GM12878 (cell line): Measurements from ENCODE around the gene PHLPP1. TPM values are rescaled to one million over a fixed set of nuclear protein-coding genes. Genes with fewer than 3 reads are reported as not detected.

Experiments used
- ATAC-seq: fragments of 200-7000 bp; cut with Tn5 transposase; 3 replicates; pipeline ENCODE4 v1.9.1; 2020; ENCODE audit warnings: mild to moderate bottlenecking, moderate library complexity
- BruUV-seq: library from RNA; stranded (reverse); fragments of 400-500 nt; replicated peaks from 2 replicates; lab custom pipeline; 2021; lab: Mats Ljungman, UMichigan
- CTCF ChIA-PET: fragments of 300-600 bp; sonication (Branson Sonifier 250); formaldehyde crosslinking; extraction: SDS; loops from one replicate; lab custom pipeline; 2021; ENCODE audit warnings: inconsistent platforms; lab: Yijun Ruan, JAX
- POLR2A ChIA-PET: fragments of 350-600 bp; formaldehyde crosslinking; extraction: SDS; loops from one replicate; lab custom pipeline; 2021; ENCODE audit warnings: inconsistent platforms; lab: Charles Lee
- RAD21 ChIA-PET: fragments of 300-600 bp; sonication (Branson Sonifier 250); formaldehyde crosslinking; loops from one replicate; lab custom pipeline; 2023; ENCODE audit warnings: antibody characterized with exemption; ENCODE audit not compliant: unreplicated experiment; lab: Charles Lee
- SMC1A ChIA-PET: fragments of 300-600 bp; sonication (Branson Sonifier 250); formaldehyde crosslinking; loops from one replicate; lab custom pipeline; 2023; ENCODE audit not compliant: unreplicated experiment, uncharacterized antibody; lab: Charles Lee
- DNase-seq: peaks from one replicate; pipeline ENCODE4 v3.0.0-alpha.2; 2011; ENCODE audit warnings: low read depth, low spot score
- FAIRE-seq: peaks from 3 replicates; lab custom pipeline; 2011; peaks lifted over from hg19 to GRCh38; lab: Jason Lieb, UNC
- H2AFZ ChIP-seq: 2 replicates; pipeline ENCODE4 v1.6.0; 2011; ENCODE audit warnings: low read depth, low read length, control low read depth; ENCODE audit not compliant: control insufficient read depth
- H3K27ac ChIP-seq: 2 replicates; pipeline ENCODE4 v1.5.1; 2011; ENCODE audit warnings: control low read depth; ENCODE audit not compliant: control insufficient read depth, insufficient read depth
- H3K27me3 ChIP-seq, 2 experiments: replicated peaks in 1 of 2; 2 replicates each; pipeline versions ENCODE4 v1.6.0 to v1.6.1; 2011; ENCODE audit warnings: low read length in 1 of 2; ENCODE audit not compliant: control insufficient read depth in 2 of 2, insufficient read depth in 2 of 2
- H3K36me3 ChIP-seq, 2 experiments: 2 replicates each; pipeline ENCODE4 v1.5.1; 2011; ENCODE audit warnings: low read length in 1 of 2; ENCODE audit not compliant: control insufficient read depth in 2 of 2, insufficient read depth in 2 of 2
- H3K4me1 ChIP-seq: 2 replicates; pipeline ENCODE4 v1.6.1; 2011; ENCODE audit warnings: mild to moderate bottlenecking, low read length, moderate library complexity, mixed read lengths; ENCODE audit not compliant: control insufficient read depth, insufficient read depth
- H3K4me2 ChIP-seq: 2 replicates; pipeline ENCODE4 v1.6.0; 2011; ENCODE audit warnings: control low read depth; ENCODE audit not compliant: control insufficient read depth, insufficient read depth
- H3K4me3 ChIP-seq: fragments of 200-600 bp; sonication (generic); 2 replicates; pipeline ENCODE4 v1.5.1; 2016
- H3K79me2 ChIP-seq: 2 replicates; pipeline ENCODE4 v1.6.0; 2011; ENCODE audit warnings: low read length; ENCODE audit not compliant: control insufficient read depth, insufficient read depth
- H3K9ac ChIP-seq: 2 replicates; pipeline ENCODE4 v1.8.0; 2011; ENCODE audit warnings: low read length, control low read depth, mixed read lengths; ENCODE audit not compliant: control insufficient read depth, insufficient read depth
- H3K9me3 ChIP-seq: replicated peaks from 3 replicates; pipeline ENCODE4 v1.5.1; 2011; ENCODE audit warnings: mild to moderate bottlenecking, low read length; ENCODE audit not compliant: control insufficient read depth, insufficient read depth
- H4K20me1 ChIP-seq: 2 replicates; pipeline ENCODE4 v1.6.0; 2011; ENCODE audit not compliant: control insufficient read depth, insufficient read depth
- CBX3 ChIP-seq: fragments of 200-600 bp; sonication (generic); IDR thresholded peaks from 2 replicates; pipeline ENCODE4 v1.6.1; 2016; ENCODE audit warnings: low read depth, borderline replicate concordance
- CHD2 ChIP-seq: IDR thresholded peaks from 2 replicates; pipeline ENCODE4 v1.6.1; 2011; ENCODE audit warnings: low read depth, low read length, improper control_type of control experiment, borderline replicate concordance
- ESRRA ChIP-seq: IDR thresholded peaks from 2 replicates; pipeline ENCODE4 v1.6.1; 2012; ENCODE audit warnings: mild to moderate bottlenecking, low read length, improper control_type of control experiment
- HDAC6 ChIP-seq: fragments of 200-600 bp; sonication (generic); IDR thresholded peaks from one replicate; pipeline ENCODE4 v1.8.0; 2017; ENCODE audit warnings: antibody characterized with exemption; ENCODE audit not compliant: unreplicated experiment
- KDM1A ChIP-seq: fragments of 200-600 bp; sonication (generic); IDR thresholded peaks from 2 replicates; pipeline ENCODE4 v1.6.1; 2016; ENCODE audit warnings: borderline replicate concordance
- PAX8 ChIP-seq: fragments of 450-650 bp; IDR thresholded peaks from 2 replicates; pipeline ENCODE4 v1.6.1; 2017; ENCODE audit warnings: mild to moderate bottlenecking, moderate library complexity
- RAD51 ChIP-seq: fragments of 450-650 bp; IDR thresholded peaks from 2 replicates; pipeline ENCODE4 v1.6.1; 2016; ENCODE audit warnings: moderate library complexity, mild to moderate bottlenecking, inconsistent platforms
- RUNX3 ChIP-seq: IDR thresholded peaks from 2 replicates; pipeline ENCODE4 v1.6.1; 2012; ENCODE audit warnings: low read length, inconsistent platforms
- SREBF1 ChIP-seq: IDR thresholded peaks from 2 replicates; pipeline ENCODE4 v1.6.1; 2012; ENCODE audit warnings: mild to moderate bottlenecking, low read length
- TAF1 ChIP-seq: IDR thresholded peaks from 2 replicates; pipeline ENCODE4 v1.6.1; 2011; ENCODE audit warnings: mild to moderate bottlenecking, low read depth, low read length, borderline replicate concordance
- TCF7 ChIP-seq: IDR thresholded peaks from 2 replicates; pipeline ENCODE4 v1.6.1; 2014; ENCODE audit warnings: antibody characterized with exemption, borderline replicate concordance
- USF2 ChIP-seq: IDR thresholded peaks from 2 replicates; pipeline ENCODE4 v1.6.1; 2011; ENCODE audit warnings: low read depth, low read length, improper control_type of control experiment, borderline replicate concordance
- ZNF622 ChIP-seq: fragments of 450-650 bp; IDR thresholded peaks from 2 replicates; pipeline ENCODE4 v1.6.1; 2017; ENCODE audit warnings: mild to moderate bottlenecking, inconsistent platforms
- WGBS: methylation state at CpG from one replicate; pipeline ENCODE4 v1.1.6; 2016; ENCODE audit warnings: low lambda C conversion rate; ENCODE audit not compliant: insufficient replicate concordance, insufficient coverage; ENCODE audit errors: missing lambda C conversion rate; 5-methylcytosine and 5-hydroxymethylcytosine counted together
- in situ Hi-C: fragments of 300-500 bp; cut with MboI; formaldehyde crosslinking; loops from 9 replicates; pipeline ENCODE4 v1.14.3; 2018; ENCODE audit warnings: mixed read lengths
- intact Hi-C: fragments of 100-400 bp; cut with micrococcal nuclease; formaldehyde crosslinking; loops from one replicate; pipeline ENCODE4 v1.14.2; 2022; ENCODE audit not compliant: unreplicated experiment
- polyA plus RNA-seq, 11 experiments: library from polyadenylated mRNA; depleted of rRNA in 4 of 11; unstranded in 6 of 11; stranded (reverse) in 5 of 11; fragments of >200 nt; fragmentation: Nextera tagmentation in 4 of 11; fragmentation: Illumina TruSeq in 1 of 11; extraction: Ambion mirVana in 4 of 11; extraction: Trizol in 1 of 11; gene quantifications; 1 replicate in 1 of 11; 2 replicates in 10 of 11; pipeline versions ENCODE4 v1.2.1 to v1.2.3, GENCODE V29; 2011 to 2016; ENCODE audit warnings: inconsistent platforms in 2 of 11, missing spikeins in 2 of 11, low read depth in 1 of 11
- total RNA-seq, 4 experiments: library from RNA; depleted of rRNA in 3 of 4; stranded (reverse); fragments of >200 nt in 3 of 4; fragmentation: Illumina TruSeq in 1 of 4; extraction: Trizol in 1 of 4; gene quantifications; 2 replicates each; pipeline versions ENCODE4 v1.2.1 to v1.2.3, GENCODE V29; 2013 to 2021
- TF ChIP-seq, protein P1 (sequence below): fragments of 450-650 bp; IDR thresholded peaks from 2 replicates; pipeline ENCODE4 v1.6.1; 2016; ENCODE audit warnings: mild to moderate bottlenecking, moderate library complexity, borderline replicate concordance
- TF ChIP-seq, protein P2 (sequence below): fragments of 450-650 bp; IDR thresholded peaks from 2 replicates; pipeline ENCODE4 v1.6.1; 2018; ENCODE audit warnings: borderline replicate concordance, mild to moderate bottlenecking; ENCODE audit not compliant: partially characterized antibody
- TF ChIP-seq, protein P3 (sequence below): fragments of 450-650 bp; conservative IDR thresholded peaks from 2 replicates; pipeline ENCODE4 v1.6.1; 2017; ENCODE audit warnings: mild to moderate bottlenecking, moderate library complexity

The PHLPP1 gene
- total and polyA plus RNA-seq, 10 of the 15 experiments (the other 5 are each of a cell fraction or from before 2014, with no cell fraction given), result 0.42 to 7.0 (median 1.9) TPM

DNA sequence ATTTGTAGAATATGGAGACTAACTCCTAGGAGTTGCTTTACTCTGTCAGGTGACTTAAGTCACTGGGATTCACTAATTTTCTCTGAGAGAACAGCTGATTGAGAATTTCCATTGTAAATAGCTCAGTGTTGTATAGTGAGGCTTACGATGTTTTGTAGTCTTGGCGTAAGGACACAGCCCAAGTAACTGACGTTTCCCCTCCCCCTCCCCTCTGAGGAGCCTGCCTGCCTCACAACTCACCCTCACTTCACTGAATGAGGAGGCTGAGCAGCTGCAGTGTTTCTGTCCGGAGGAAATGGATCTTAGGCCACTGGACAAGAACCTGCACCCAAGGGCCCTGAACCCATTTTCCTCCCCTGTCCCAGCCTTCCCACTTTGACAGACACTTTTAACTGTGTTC lies 264.6 kb downstream of the PHLPP1 start:
- ChIA-PET RAD21 (no interaction called here), SMC1A (interaction anchor here (0.6 to 3.4 kb wide), 5 partner anchors 263 to 532 kb away, joined by 3 to 22 read pairs (median 3); no protein-coding TSS in a partner anchor), POLR2A (interaction anchor here (0.7 kb wide), 1 partner anchor 72 kb away, joined by 4 read pairs; no protein-coding TSS in a partner anchor), CTCF (interaction anchor here (0.7 to 6.4 kb wide), 6 partner anchors 14 to 393 kb away, joined by 3 to 66 read pairs (median 4); partner anchors contain the start of gene PHLPP1)
- Histone ChIP-seq H3K9ac (no peak overlapping the region), H3K4me1 (no peaks in the 10 kb centered on the region), H3K4me3 (no peak overlapping the region), H3K36me3 (peaks cover 0 to 7% of the 10 kb centered on the region in 2 experiments; a peak in 2 of 4 replicates), H3K27me3 (no peaks in the 10 kb centered on the region), H3K27ac (no peak overlapping the region), H3K79me2 (no peaks in the 10 kb centered on the region), H3K4me2 (no peak overlapping the region), H2AFZ (no peak overlapping the region), H3K9me3 (no peaks in the 10 kb centered on the region), H4K20me1 (no peaks in the 10 kb centered on the region; the same call in 1 of the 2 replicates)
- ATAC-seq (no peak), FAIRE-seq (no peak), DNase-seq (no peak)
- in situ Hi-C loops, result loop anchor here (5.0 kb wide), 1 partner anchor 268 kb away; no protein-coding TSS in a partner anchor
- intact Hi-C loops, result loop anchor here (5.0 to 10.0 kb wide), 2 partner anchors 553 to 795 kb away; partner anchors contain the start of genes PIGN and RELCH
- no TSS peak for BruUV-seq
- WGBS, result 69% methylated on average over 4 of the region's 4 CpGs
- TF ChIP-seq TAF1 (no peak), CBX3 (no peak), PAX8 (no peak), HDAC6 (no peak), SREBF1 (no peak), KDM1A (no peak), RAD51 (no peak), CHD2 (no peak), USF2 (no peak), TCF7 (no peak), ZNF622 (no peak), RUNX3 (no peak), ESRRA (no peak)
- TF ChIP-seq, protein P1, sequence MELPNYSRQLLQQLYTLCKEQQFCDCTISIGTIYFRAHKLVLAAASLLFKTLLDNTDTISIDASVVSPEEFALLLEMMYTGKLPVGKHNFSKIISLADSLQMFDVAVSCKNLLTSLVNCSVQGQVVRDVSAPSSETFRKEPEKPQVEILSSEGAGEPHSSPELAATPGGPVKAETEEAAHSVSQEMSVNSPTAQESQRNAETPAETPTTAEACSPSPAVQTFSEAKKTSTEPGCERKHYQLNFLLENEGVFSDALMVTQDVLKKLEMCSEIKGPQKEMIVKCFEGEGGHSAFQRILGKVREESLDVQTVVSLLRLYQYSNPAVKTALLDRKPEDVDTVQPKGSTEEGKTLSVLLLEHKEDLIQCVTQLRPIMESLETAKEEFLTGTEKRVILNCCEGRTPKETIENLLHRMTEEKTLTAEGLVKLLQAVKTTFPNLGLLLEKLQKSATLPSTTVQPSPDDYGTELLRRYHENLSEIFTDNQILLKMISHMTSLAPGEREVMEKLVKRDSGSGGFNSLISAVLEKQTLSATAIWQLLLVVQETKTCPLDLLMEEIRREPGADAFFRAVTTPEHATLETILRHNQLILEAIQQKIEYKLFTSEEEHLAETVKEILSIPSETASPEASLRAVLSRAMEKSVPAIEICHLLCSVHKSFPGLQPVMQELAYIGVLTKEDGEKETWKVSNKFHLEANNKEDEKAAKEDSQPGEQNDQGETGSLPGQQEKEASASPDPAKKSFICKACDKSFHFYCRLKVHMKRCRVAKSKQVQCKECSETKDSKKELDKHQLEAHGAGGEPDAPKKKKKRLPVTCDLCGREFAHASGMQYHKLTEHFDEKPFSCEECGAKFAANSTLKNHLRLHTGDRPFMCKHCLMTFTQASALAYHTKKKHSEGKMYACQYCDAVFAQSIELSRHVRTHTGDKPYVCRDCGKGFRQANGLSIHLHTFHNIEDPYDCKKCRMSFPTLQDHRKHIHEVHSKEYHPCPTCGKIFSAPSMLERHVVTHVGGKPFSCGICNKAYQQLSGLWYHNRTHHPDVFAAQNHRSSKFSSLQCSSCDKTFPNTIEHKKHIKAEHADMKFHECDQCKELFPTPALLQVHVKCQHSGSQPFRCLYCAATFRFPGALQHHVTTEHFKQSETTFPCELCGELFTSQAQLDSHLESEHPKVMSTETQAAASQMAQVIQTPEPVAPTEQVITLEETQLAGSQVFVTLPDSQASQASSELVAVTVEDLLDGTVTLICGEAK, result no peak
- TF ChIP-seq, protein P2, sequence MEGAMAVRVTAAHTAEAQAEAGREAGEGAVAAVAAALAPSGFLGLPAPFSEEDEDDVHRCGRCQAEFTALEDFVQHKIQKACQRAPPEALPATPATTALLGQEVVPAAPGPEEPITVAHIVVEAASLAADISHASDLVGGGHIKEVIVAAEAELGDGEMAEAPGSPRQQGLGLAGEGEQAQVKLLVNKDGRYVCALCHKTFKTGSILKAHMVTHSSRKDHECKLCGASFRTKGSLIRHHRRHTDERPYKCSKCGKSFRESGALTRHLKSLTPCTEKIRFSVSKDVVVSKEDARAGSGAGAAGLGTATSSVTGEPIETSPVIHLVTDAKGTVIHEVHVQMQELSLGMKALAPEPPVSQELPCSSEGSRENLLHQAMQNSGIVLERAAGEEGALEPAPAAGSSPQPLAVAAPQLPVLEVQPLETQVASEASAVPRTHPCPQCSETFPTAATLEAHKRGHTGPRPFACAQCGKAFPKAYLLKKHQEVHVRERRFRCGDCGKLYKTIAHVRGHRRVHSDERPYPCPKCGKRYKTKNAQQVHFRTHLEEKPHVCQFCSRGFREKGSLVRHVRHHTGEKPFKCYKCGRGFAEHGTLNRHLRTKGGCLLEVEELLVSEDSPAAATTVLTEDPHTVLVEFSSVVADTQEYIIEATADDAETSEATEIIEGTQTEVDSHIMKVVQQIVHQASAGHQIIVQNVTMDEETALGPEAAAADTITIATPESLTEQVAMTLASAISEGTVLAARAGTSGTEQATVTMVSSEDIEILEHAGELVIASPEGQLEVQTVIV, result no peak
- TF ChIP-seq, protein P3, sequence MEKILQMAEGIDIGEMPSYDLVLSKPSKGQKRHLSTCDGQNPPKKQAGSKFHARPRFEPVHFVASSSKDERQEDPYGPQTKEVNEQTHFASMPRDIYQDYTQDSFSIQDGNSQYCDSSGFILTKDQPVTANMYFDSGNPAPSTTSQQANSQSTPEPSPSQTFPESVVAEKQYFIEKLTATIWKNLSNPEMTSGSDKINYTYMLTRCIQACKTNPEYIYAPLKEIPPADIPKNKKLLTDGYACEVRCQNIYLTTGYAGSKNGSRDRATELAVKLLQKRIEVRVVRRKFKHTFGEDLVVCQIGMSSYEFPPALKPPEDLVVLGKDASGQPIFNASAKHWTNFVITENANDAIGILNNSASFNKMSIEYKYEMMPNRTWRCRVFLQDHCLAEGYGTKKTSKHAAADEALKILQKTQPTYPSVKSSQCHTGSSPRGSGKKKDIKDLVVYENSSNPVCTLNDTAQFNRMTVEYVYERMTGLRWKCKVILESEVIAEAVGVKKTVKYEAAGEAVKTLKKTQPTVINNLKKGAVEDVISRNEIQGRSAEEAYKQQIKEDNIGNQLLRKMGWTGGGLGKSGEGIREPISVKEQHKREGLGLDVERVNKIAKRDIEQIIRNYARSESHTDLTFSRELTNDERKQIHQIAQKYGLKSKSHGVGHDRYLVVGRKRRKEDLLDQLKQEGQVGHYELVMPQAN, result no peak
